SK-N-MC (cell line): ENCODE data around the gene AGO3.

Experiments
- EZH2 ChIP-seq: fragments of 200-600 bp; sonication (generic); IDR thresholded peaks from one replicate; pipeline ENCODE4 v1.6.1; 2017; ENCODE audit warnings: antibody characterized with exemption
- FOXP2 ChIP-seq: optimal IDR thresholded peaks from 2 replicates; pipeline ENCODE3; 2011; ENCODE audit warnings: mild to moderate bottlenecking, moderate library complexity; ENCODE audit not compliant: insufficient read depth; ENCODE audit errors: extremely low read length, control extremely low read depth
- POLR2AphosphoS5 ChIP-seq: IDR thresholded peaks from 2 replicates; pipeline ENCODE4 v1.6.1; 2012; ENCODE audit warnings: mild to moderate bottlenecking, low read depth, low read length, borderline replicate concordance

GRCh38 chr1:35893051-35893879, 37.6 kb upstream of the AGO3 start:
- TF ChIP-seq EZH2 (no peak), POLR2AphosphoS5 (no peak), FOXP2 (no peak)
